Ovary (tissue), 9 donors: Measurements from ENCODE around the gene GPC6. TPM values are rescaled to one million over a fixed set of nuclear protein-coding genes. Genes with fewer than 3 reads are reported as not detected.

Experiments
- DNase-seq, 5 donors: peaks; one replicate each; pipeline ENCODE4 v3.0.0-alpha.2; 2019 to 2020
- H3K27ac ChIP-seq, 2 donors: fragments of 200-600 bp; one replicate each; pipeline versions ENCODE4 v1.5.1 to v1.8.0; 2019 to 2022
- H3K27me3 ChIP-seq: fragments of 200-600 bp; one replicate; pipeline ENCODE4 v1.8.0; 2022
- H3K36me3 ChIP-seq: fragments of 200-600 bp; sonication (generic); one replicate; pipeline ENCODE4 v1.5.1; 2019
- H3K4me1 ChIP-seq: one replicate; pipeline ENCODE4 v1.8.1; 2013; ENCODE audit warnings: mild to moderate bottlenecking, moderate library complexity; ENCODE audit not compliant: insufficient read depth
- H3K4me3 ChIP-seq: fragments of 200-600 bp; sonication (generic); one replicate; pipeline ENCODE4 v1.5.1; 2017
- H3K9me3 ChIP-seq, 2 donors: fragments of 200-600 bp in 1 of 2; sonication (generic) in 1 of 2; one replicate each; pipeline versions ENCODE4 v1.5.1 to v1.8.1; 2013 to 2019; ENCODE audit warnings: mild to moderate bottlenecking in 1 of 2, moderate library complexity in 1 of 2
- EP300 ChIP-seq: sonication (generic); formaldehyde crosslinking; IDR thresholded peaks from one replicate; pipeline ENCODE4 v1.6.1; 2017; ENCODE audit warnings: antibody characterized with exemption
- POLR2A ChIP-seq: fragments of 450-650 bp; IDR thresholded peaks from one replicate; pipeline ENCODE4 v1.6.1; 2017; ENCODE audit warnings: antibody characterized with exemption, mild to moderate bottlenecking, moderate library complexity
- WGBS, 3 donors: extraction: QIAGEN DNeasy Blood & Tissue Kit in 1 of 3; methylation state at CpG; one replicate each; pipeline versions ENCODE4 v1.1.5 to v1.1.7; 2013 to 2017; 5-methylcytosine and 5-hydroxymethylcytosine counted together
- intact Hi-C, 4 donors: fragments of 100-400 bp; cut with DNase I; formaldehyde crosslinking; loops; one replicate each; pipeline versions ENCODE4 v1.11.0 to v1.15.1; 2022 to 2023
- polyA plus RNA-seq, 2 donors: library from polyadenylated mRNA; stranded (reverse); fragments of 200-250 nt in 1 of 2; fragments of 350-450 nt in 1 of 2; fragmentation: Illumina TruSeq in 1 of 2; extraction: RNeasy Lipid Tissue Mini Kit (QIAGEN cat#74804) in 1 of 2; gene quantifications; one replicate each; pipeline ENCODE4 v1.2.3, GENCODE V29; 2013 to 2014
- total RNA-seq, 7 donors: library from RNA; depleted of rRNA in 2 of 7; stranded (reverse); fragments of >200 nt in 2 of 7; fragmentation: NEBNext Ultra II Directional in 3 of 7; extraction: Animal tissue kit (Norgen Biotek cat#: 25700) in 3 of 7; gene quantifications; one replicate each; pipeline versions ENCODE4 v1.1.0 to v1.2.4, GENCODE V29; 2016 to 2023
- TF ChIP-seq, protein P1 (sequence below), 3 donors: fragments of 450-650 bp in 2 of 3; fragments of 200-600 bp in 1 of 3; IDR thresholded peaks; one replicate each; pipeline versions ENCODE4 v1.5.1 to v1.8.0; 2016 to 2022; ENCODE audit warnings: antibody characterized with exemption in 3 of 3, mild to moderate bottlenecking in 1 of 3
- donor health status: DM: no; HTN: no; CAD: no; lungs with moderate emphysema.
- donor health status: DM: no; HTN: no; CAD: no.
- donor health status: Bipolar disorder and iron deficiency.
- donor health status: DM: yes; HTN: yes; CAD: no.
- donor health status: DM: no; HTN: no; CAD: no.
- donor health status: DM: yes; HTN: yes; CAD: no.

Gene GPC6
- total and polyA plus RNA-seq, 9 donors, result 4.3 to 22.3 (median 17.9) TPM

DNA sequence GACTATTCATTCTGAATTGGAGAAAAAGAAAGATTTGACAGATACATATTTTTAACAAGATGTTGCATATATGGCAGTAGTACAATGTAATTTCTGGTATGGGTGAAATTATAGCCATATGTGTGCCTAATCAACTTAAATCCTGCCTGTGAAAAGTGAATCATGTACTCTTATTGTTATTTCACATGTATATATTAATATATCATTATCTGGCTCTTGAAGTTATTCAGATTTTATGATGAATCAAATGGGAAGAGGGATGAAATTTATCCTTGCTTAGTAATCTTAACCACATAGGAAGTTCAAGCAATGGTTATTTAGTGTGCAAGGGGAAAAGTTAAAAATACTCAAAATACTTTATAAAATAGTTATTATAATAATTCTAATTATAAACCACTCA, 80.5 kb downstream of the GPC6 start:
- H3K36me3 ChIP-seq, result no peaks in the 10 kb centered on the region
- H3K27ac ChIP-seq, result no peak overlapping the region
- DNase-seq, result no peak
- H3K4me1 ChIP-seq, result no peaks in the 10 kb centered on the region
- TF ChIP-seq POLR2A, result no peak
- no peak for TF ChIP-seq EP300
- TF ChIP-seq, protein P1, sequence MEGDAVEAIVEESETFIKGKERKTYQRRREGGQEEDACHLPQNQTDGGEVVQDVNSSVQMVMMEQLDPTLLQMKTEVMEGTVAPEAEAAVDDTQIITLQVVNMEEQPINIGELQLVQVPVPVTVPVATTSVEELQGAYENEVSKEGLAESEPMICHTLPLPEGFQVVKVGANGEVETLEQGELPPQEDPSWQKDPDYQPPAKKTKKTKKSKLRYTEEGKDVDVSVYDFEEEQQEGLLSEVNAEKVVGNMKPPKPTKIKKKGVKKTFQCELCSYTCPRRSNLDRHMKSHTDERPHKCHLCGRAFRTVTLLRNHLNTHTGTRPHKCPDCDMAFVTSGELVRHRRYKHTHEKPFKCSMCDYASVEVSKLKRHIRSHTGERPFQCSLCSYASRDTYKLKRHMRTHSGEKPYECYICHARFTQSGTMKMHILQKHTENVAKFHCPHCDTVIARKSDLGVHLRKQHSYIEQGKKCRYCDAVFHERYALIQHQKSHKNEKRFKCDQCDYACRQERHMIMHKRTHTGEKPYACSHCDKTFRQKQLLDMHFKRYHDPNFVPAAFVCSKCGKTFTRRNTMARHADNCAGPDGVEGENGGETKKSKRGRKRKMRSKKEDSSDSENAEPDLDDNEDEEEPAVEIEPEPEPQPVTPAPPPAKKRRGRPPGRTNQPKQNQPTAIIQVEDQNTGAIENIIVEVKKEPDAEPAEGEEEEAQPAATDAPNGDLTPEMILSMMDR (IDR thresholded peaks at IDR 0.05), result no peak
- no peaks in the 10 kb centered on the region for H3K27me3 ChIP-seq
- no peak overlapping the region for H3K4me3 ChIP-seq
- intact Hi-C loops, result no loop called here
- no peaks in the 10 kb centered on the region for H3K9me3 ChIP-seq

DNA sequence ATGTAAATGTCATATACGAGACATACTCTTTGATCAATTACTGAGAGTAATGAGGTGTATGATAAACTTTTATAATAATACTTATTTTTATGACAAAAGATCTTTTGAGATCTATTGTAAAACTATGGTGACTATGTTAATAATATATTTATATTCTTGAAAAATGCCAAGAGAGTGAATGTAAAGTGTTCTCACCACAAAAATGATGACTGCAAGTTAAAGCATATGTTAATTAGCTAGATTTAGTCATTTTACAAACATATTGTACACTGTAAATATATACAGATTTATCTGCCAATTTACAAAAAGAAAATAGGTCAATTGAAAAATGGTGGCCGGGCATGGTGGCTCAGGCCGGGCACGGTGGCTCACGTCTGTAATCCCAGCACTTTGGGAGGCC, 81.0 kb downstream of the GPC6 start:
- no peaks in the 10 kb centered on the region for H3K4me1 ChIP-seq
- no peak overlapping the region for H3K4me3 ChIP-seq
- WGBS, 3 donors, result 88 to 98% (median 96%) methylated on average over 5 of the region's 5 CpGs
- DNase-seq, result no peak
- TF ChIP-seq, protein P1 (IDR thresholded peaks at IDR 0.05), result no peak
- TF ChIP-seq EP300 (no peak), POLR2A (no peak)
- H3K36me3 ChIP-seq, result no peaks in the 10 kb centered on the region
- H3K27me3 ChIP-seq, result no peaks in the 10 kb centered on the region
- no peaks in the 10 kb centered on the region for H3K9me3 ChIP-seq
- intact Hi-C loops, result no loop called here
- H3K27ac ChIP-seq, result no peak overlapping the region

DNA sequence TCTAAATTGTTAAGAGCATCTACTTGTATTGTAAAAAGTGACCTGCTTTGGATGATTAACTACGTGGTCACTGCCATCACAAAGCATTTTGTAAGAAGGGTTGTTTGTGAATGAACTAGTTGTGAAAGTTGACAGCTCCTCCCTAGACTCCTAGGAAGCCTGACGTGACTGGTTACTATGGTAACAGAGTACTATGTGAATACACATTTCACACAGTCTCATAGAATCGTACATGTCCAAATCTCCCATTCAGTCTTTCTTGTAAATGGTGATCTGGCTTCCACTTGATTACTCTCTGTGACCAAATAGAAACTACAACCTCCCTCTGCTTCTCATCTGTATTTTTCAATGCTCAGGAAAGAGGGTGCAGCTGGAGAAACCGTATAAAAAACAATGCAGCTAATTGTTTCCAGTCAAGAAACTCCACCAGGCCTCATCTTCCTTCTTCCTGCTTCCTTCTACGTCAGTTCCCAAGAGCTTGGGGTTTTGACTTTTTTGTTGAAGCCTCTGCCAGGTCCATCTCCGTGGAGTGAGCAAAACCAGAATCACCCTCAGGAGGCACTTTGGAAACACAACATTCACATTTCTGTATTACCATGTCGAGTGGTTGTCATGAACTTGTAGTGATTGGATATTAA, 83.4 kb downstream of the GPC6 start:
- no peaks in the 10 kb centered on the region for H3K36me3 ChIP-seq
- 82 to 90% (median 88%) methylated on average over 7 of the region's 7 CpGs for WGBS, 3 donors
- TF ChIP-seq EP300, result no peak
- TF ChIP-seq, protein P1 (IDR thresholded peaks at IDR 0.05), result no peak
- no peak for TF ChIP-seq POLR2A
- no peak for DNase-seq
- H3K4me3 ChIP-seq, result no peak overlapping the region
- no peak overlapping the region for H3K27ac ChIP-seq
- H3K9me3 ChIP-seq, result no peaks in the 10 kb centered on the region
- H3K27me3 ChIP-seq, result no peaks in the 10 kb centered on the region
- intact Hi-C loops, result no loop called here
- peaks cover 2% of the 10 kb centered on the region for H3K4me1 ChIP-seq

DNA sequence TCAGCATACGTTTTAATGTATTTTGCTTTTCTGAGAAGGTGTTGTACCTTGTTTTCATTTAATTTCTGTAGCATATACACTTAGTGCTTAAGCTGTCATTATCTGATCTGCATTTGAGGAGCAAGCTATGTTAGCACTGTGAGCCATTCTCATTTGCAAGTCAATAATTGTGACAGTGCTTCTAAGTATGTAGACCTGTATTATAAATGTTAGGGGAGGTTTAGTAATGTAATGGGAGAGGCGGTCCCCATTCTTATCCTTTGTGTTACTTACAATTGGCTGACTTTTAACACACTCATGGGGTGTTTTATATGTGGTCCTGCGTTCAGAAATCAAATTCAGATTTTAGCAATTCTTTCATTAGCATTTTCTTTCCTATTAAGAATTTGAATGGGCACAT, 90.2 kb downstream of the GPC6 start:
- Histone ChIP-seq H3K4me3 (no peak overlapping the region), H3K36me3 (no peaks in the 10 kb centered on the region), H3K27ac (no peak overlapping the region), H3K9me3 (no peaks in the 10 kb centered on the region), H3K4me1 (peaks cover 2% of the 10 kb centered on the region), H3K27me3 (no peaks in the 10 kb centered on the region)
- DNase-seq, result no peak
- intact Hi-C loops, result no loop called here
- 87 to 88% (median 87%) methylated on average over 3 of the region's 3 CpGs for WGBS, 3 donors
- TF ChIP-seq EP300, result no peak
- TF ChIP-seq, protein P1 (IDR thresholded peaks at IDR 0.05), result no peak
- TF ChIP-seq POLR2A, result no peak
